Esophagus muscularis mucosa (tissue), 2 donors: ENCODE measurements around the gene HOXD4.

Experiments used
- POLR2A ChIP-seq: fragments of 450-650 bp; IDR thresholded peaks from one replicate; pipeline ENCODE4 v1.6.1; 2017; ENCODE audit warnings: antibody characterized with exemption, moderate library complexity, mild to moderate bottlenecking, low read depth
- POLR2AphosphoS5 ChIP-seq, 2 donors: sonication (generic); formaldehyde crosslinking; IDR thresholded peaks; one replicate each; pipeline ENCODE4 v1.6.1; 2017; ENCODE audit warnings: antibody characterized with exemption in 2 of 2

DNA sequence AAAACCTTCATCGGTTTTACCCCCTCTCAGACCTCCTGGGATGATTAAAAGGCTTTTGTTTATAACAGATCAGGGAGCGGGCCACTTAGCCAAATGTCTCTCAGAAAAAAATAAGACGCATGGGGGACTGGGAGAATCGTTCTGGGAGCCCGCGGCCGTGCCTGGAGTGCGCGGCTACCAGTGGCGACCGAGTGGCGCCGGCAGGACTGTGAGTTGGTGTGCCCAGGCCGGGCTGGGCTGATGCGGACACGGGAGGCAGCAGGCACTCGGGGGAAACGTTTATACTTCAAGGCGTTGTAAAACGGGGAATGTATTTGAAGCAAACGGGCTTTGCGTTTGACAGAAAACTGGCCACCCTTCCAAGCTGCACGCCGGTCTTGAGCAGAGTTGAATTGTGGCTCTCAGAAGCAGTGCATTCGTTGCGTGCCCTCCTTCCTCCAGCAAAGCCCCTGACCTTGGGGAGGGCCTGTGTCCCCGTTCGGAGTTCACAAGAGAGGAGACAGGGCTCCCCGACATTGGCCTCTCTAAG lies 39.4 kb upstream of the HOXD4 start:
- no peak for TF ChIP-seq POLR2A
- TF ChIP-seq POLR2AphosphoS5 (IDR thresholded peaks at IDR 0.05): no peak
